ENCODE data around the gene TMCC1. TPM values are rescaled to one million over a fixed set of nuclear protein-coding genes. Genes with fewer than 3 reads are reported as not detected.
"Not testable (repeated sequence)": the region's sequence is repeated elsewhere in the genome, so short reads cannot be mapped to it uniquely, and the experiment has no call there.

TMCC1 gene
- total and polyA plus RNA-seq, 7 experiments from 2014 or later: 2.6 to 39.4 (median 35.5) TPM

GRCh38 chr3:129888771-129889170 lies 4.7 kb downstream of the TMCC1 start:
- Mint-ChIP-seq H3K4me1 (peaks cover 33 to 60% (median 51%) of the 10 kb centered on the region in 7 donors), H3K36me3 (peaks cover 0 to 6% (median 3%) of the 10 kb centered on the region in 5 donors), H3K9me3 (no peaks in the 10 kb centered on the region), H3K27ac (peak overlapping the region in 3 of 9 donors; percentile 0 to 47 (median 38)), H3K4me3 (no peak overlapping the region), H3K27me3 (no peaks in the 10 kb centered on the region)
- Histone ChIP-seq H3K9me3 (ENCODE audit: control insufficient read depth in 2 of 3, low read length in 3 of 3) (no peaks in the 10 kb centered on the region), H3K36me3 (ENCODE audit: control insufficient read depth in 2 of 3, insufficient read depth in 3 of 3, low read length in 3 of 3) (peaks cover 0 to 4% (median 0%) of the 10 kb centered on the region in 3 experiments), H3K27me3 (ENCODE audit: control insufficient read depth in 2 of 2, insufficient read depth in 2 of 2, low read length in 2 of 2) (no peaks in the 10 kb centered on the region), H3K4me1 (ENCODE audit: control insufficient read depth in 2 of 2, insufficient read depth in 2 of 2, low read length in 2 of 2) (peaks cover 12 to 28% of the 10 kb centered on the region in 2 donors), H3K27ac (ENCODE audit: low read depth, low read length) (no peak overlapping the region), H3K4me3 (ENCODE audit: low read length) (no peak overlapping the region)
- no peak for DNase-seq
- ATAC-seq: no peak
- POLR2A ChIA-PET: no interaction called here
- intact Hi-C loops (cut with micrococcal nuclease): no loop called here
- CTCF ChIA-PET: no interaction called here

- Mint-ChIP-seq H3K4me1 (peaks cover 4 to 43% (median 38%) of the 10 kb centered on the region in 7 donors), H3K27ac (peak overlapping the region in 1 of 9 donors; percentile 72), H3K36me3 (peaks cover 18 to 44% (median 38%) of the 10 kb centered on the region in 5 donors), H3K27me3 (no peaks in the 10 kb centered on the region), H3K4me3 (no peak overlapping the region), H3K9me3 (no peaks in the 10 kb centered on the region)
- ATAC-seq (no peak), DNase-seq (no peak)
- peaks cover 0 to 15% (median 0%) of the 10 kb centered on the region in 3 experiments for H3K36me3 ChIP-seq (ENCODE audit: control insufficient read depth in 2 of 3, insufficient read depth in 3 of 3, low read length in 3 of 3)
- H3K4me3 ChIP-seq (ENCODE audit: low read length): no peak overlapping the region
- no peaks in the 10 kb centered on the region for H3K27me3 ChIP-seq (ENCODE audit: control insufficient read depth in 2 of 2, insufficient read depth in 2 of 2, low read length in 2 of 2)
- H3K9me3 ChIP-seq (ENCODE audit: control insufficient read depth in 2 of 3, low read length in 3 of 3): no peaks in the 10 kb centered on the region
- H3K27ac ChIP-seq (ENCODE audit: low read depth, low read length): no peak overlapping the region
- intact Hi-C loops (cut with micrococcal nuclease): no loop called here
- CTCF ChIA-PET: no interaction called here
- no peaks in the 10 kb centered on the region for H3K4me1 ChIP-seq (ENCODE audit: control insufficient read depth in 2 of 2, insufficient read depth in 2 of 2, low read length in 2 of 2)
- POLR2A ChIA-PET: no interaction called here
These were observed 12.2 kb downstream of the TMCC1 start for GRCh38 chr3:129881261-129881660.

- no peak overlapping the region for H3K4me3 Mint-ChIP-seq
- no peaks in the 10 kb centered on the region for H3K27me3 Mint-ChIP-seq
- H3K27ac Mint-ChIP-seq: peak overlapping the region in 1 of 9 donors; percentile 45
- Histone ChIP-seq H3K27ac (ENCODE audit: low read depth, low read length) (no peak overlapping the region), H3K27me3 (ENCODE audit: control insufficient read depth in 2 of 2, insufficient read depth in 2 of 2, low read length in 2 of 2) (no peaks in the 10 kb centered on the region), H3K4me1 (ENCODE audit: control insufficient read depth in 2 of 2, insufficient read depth in 2 of 2, low read length in 2 of 2) (no peaks in the 10 kb centered on the region), H3K9me3 (ENCODE audit: control insufficient read depth in 2 of 3, low read length in 3 of 3) (no peaks in the 10 kb centered on the region), H3K36me3 (ENCODE audit: control insufficient read depth in 2 of 3, insufficient read depth in 3 of 3, low read length in 3 of 3) (peaks cover 0 to 20% (median 0%) of the 10 kb centered on the region in 3 experiments), H3K4me3 (ENCODE audit: low read length) (no peak overlapping the region)
- intact Hi-C loops (cut with micrococcal nuclease): no loop called here
- ChIA-PET CTCF (no interaction called here), POLR2A (no interaction called here)
- DNase-seq (no peak), ATAC-seq (no peak)
- peaks cover 18 to 51% (median 45%) of the 10 kb centered on the region in 5 donors for H3K36me3 Mint-ChIP-seq
- H3K9me3 Mint-ChIP-seq: no peaks in the 10 kb centered on the region
- peaks cover 4 to 42% (median 36%) of the 10 kb centered on the region in 7 donors for H3K4me1 Mint-ChIP-seq
These were observed 15.2 kb downstream of the TMCC1 start for GRCh38 chr3:129878355-129878754.

- peaks cover 0 to 24% (median 0%) of the 10 kb centered on the region in 3 experiments for H3K36me3 ChIP-seq (ENCODE audit: control insufficient read depth in 2 of 3, insufficient read depth in 3 of 3, low read length in 3 of 3)
- Mint-ChIP-seq H3K4me1 (peaks cover 6 to 35% (median 28%) of the 10 kb centered on the region in 7 donors), H3K36me3 (peaks cover 16 to 64% (median 39%) of the 10 kb centered on the region in 5 donors)
- H3K27me3 ChIP-seq (ENCODE audit: control insufficient read depth in 2 of 2, insufficient read depth in 2 of 2, low read length in 2 of 2); H3K9me3 ChIP-seq (ENCODE audit: control insufficient read depth in 2 of 3, low read length in 3 of 3); H3K9me3 Mint-ChIP-seq; H3K27ac Mint-ChIP-seq; H3K4me1 ChIP-seq (ENCODE audit: control insufficient read depth in 2 of 2, insufficient read depth in 2 of 2, low read length in 2 of 2); H3K4me3 Mint-ChIP-seq; H3K27me3 Mint-ChIP-seq; intact Hi-C loops (cut with micrococcal nuclease); POLR2A ChIA-PET; DNase-seq; H3K4me3 ChIP-seq (ENCODE audit: low read length); ATAC-seq; H3K27ac ChIP-seq (ENCODE audit: low read depth, low read length): not testable (repeated sequence)
- CTCF ChIA-PET: interaction anchor here (1.6 kb wide), 1 partner anchor 60 kb away, joined by 4 read pairs; no protein-coding TSS in a partner anchor
These were observed 19.0 kb downstream of the TMCC1 start for GRCh38 chr3:129874479-129874878.

DNA sequence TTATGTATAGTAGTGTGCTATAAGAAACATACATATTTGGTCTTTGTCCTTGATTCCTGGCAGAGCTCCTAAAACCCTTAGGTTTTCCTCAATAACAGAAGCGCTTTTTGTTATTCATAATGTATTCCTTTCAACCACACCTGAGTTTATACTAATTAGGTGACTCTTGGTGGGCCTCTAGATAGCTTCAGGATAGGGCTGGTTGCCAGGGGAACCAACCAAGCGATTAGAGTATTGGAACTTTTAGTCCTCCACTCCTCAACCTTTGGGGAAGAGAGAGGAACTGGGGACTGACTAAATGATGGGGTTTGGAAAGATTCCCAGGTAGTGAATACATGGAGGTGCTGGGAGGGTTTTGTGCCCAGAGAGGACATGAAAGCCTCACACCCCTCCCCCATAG lies 24.6 kb downstream of the TMCC1 start:
- CTCF ChIA-PET: no interaction called here
- peaks cover 0 to 7% (median 0%) of the 10 kb centered on the region in 3 experiments for H3K36me3 ChIP-seq (ENCODE audit: control insufficient read depth in 2 of 3, insufficient read depth in 3 of 3, low read length in 3 of 3)
- H3K9me3 ChIP-seq (ENCODE audit: control insufficient read depth in 2 of 3, low read length in 3 of 3): no peaks in the 10 kb centered on the region
- no peak overlapping the region for H3K4me3 Mint-ChIP-seq
- no peaks in the 10 kb centered on the region for H3K27me3 Mint-ChIP-seq
- no peaks in the 10 kb centered on the region for H3K4me1 ChIP-seq (ENCODE audit: control insufficient read depth in 2 of 2, insufficient read depth in 2 of 2, low read length in 2 of 2)
- H3K27me3 ChIP-seq (ENCODE audit: control insufficient read depth in 2 of 2, insufficient read depth in 2 of 2, low read length in 2 of 2): no peaks in the 10 kb centered on the region
- no peak overlapping the region for H3K27ac ChIP-seq (ENCODE audit: low read depth, low read length)
- no peak overlapping the region for H3K4me3 ChIP-seq (ENCODE audit: low read length)
- intact Hi-C loops (cut with micrococcal nuclease): no loop called here
- peaks cover 4 to 50% (median 39%) of the 10 kb centered on the region in 7 donors for H3K4me1 Mint-ChIP-seq
- POLR2A ChIA-PET: no interaction called here
- H3K9me3 Mint-ChIP-seq: no peaks in the 10 kb centered on the region
- H3K36me3 Mint-ChIP-seq: peaks cover 7 to 53% (median 19%) of the 10 kb centered on the region in 5 donors
- H3K27ac Mint-ChIP-seq: no peak overlapping the region
- DNase-seq (no peak), ATAC-seq (no peak)

- no peak for DNase-seq
- H3K4me3 Mint-ChIP-seq: no peak overlapping the region
- H3K9me3 Mint-ChIP-seq: no peaks in the 10 kb centered on the region
- intact Hi-C loops (cut with micrococcal nuclease): no loop called here
- ChIA-PET POLR2A (no interaction called here), CTCF (no interaction called here)
- H3K4me1 ChIP-seq (ENCODE audit: control insufficient read depth in 2 of 2, insufficient read depth in 2 of 2, low read length in 2 of 2): no peaks in the 10 kb centered on the region
- no peaks in the 10 kb centered on the region for H3K27me3 Mint-ChIP-seq
- H3K9me3 ChIP-seq (ENCODE audit: control insufficient read depth in 2 of 3, low read length in 3 of 3): no peaks in the 10 kb centered on the region
- no peak for ATAC-seq
- H3K27ac Mint-ChIP-seq: no peak overlapping the region
- H3K27me3 ChIP-seq (ENCODE audit: control insufficient read depth in 2 of 2, insufficient read depth in 2 of 2, low read length in 2 of 2): no peaks in the 10 kb centered on the region
- peaks cover 0 to 7% (median 2%) of the 10 kb centered on the region in 3 experiments for H3K36me3 ChIP-seq (ENCODE audit: control insufficient read depth in 2 of 3, insufficient read depth in 3 of 3, low read length in 3 of 3)
- H3K4me1 Mint-ChIP-seq: peaks cover 5 to 60% (median 49%) of the 10 kb centered on the region in 7 donors
- H3K36me3 Mint-ChIP-seq: peaks cover 6 to 60% (median 24%) of the 10 kb centered on the region in 5 donors
- no peak overlapping the region for H3K4me3 ChIP-seq (ENCODE audit: low read length)
- no peak overlapping the region for H3K27ac ChIP-seq (ENCODE audit: low read depth, low read length)
These were observed 25.9 kb downstream of the TMCC1 start for GRCh38 chr3:129867506-129868124.

- H3K4me1 ChIP-seq (ENCODE audit: control insufficient read depth in 2 of 2, insufficient read depth in 2 of 2, low read length in 2 of 2): no peaks in the 10 kb centered on the region
- Mint-ChIP-seq H3K27me3 (no peaks in the 10 kb centered on the region), H3K36me3 (peaks cover 10 to 53% (median 29%) of the 10 kb centered on the region in 5 donors), H3K27ac (no peak overlapping the region), H3K9me3 (no peaks in the 10 kb centered on the region), H3K4me3 (no peak overlapping the region), H3K4me1 (peaks cover 3 to 56% (median 48%) of the 10 kb centered on the region in 7 donors)
- intact Hi-C loops (cut with micrococcal nuclease): no loop called here
- H3K9me3 ChIP-seq (ENCODE audit: control insufficient read depth in 2 of 3, low read length in 3 of 3): no peaks in the 10 kb centered on the region
- ATAC-seq (no peak), DNase-seq (no peak)
- CTCF ChIA-PET: no interaction called here
- no peaks in the 10 kb centered on the region for H3K27me3 ChIP-seq (ENCODE audit: control insufficient read depth in 2 of 2, insufficient read depth in 2 of 2, low read length in 2 of 2)
- H3K36me3 ChIP-seq (ENCODE audit: control insufficient read depth in 2 of 3, insufficient read depth in 3 of 3, low read length in 3 of 3): peaks cover 0 to 7% (median 3%) of the 10 kb centered on the region in 3 experiments
- POLR2A ChIA-PET: no interaction called here
- H3K27ac ChIP-seq (ENCODE audit: low read depth, low read length): no peak overlapping the region
- no peak overlapping the region for H3K4me3 ChIP-seq (ENCODE audit: low read length)
These were observed 27.7 kb downstream of the TMCC1 start for GRCh38 chr3:129865806-129866205.

Measured in naive thymus-derived CD4-positive, alpha-beta T cell (primary cell).